Activated CD4-positive, alpha-beta T cell treated with anti-CD3 and anti-CD28 coated beads, Interleukin-2, Interleukin-6, amounts not matched to agents 100 ng/mL and 50 ng/mL, durations not matched to agents 16 hours and 8 hours (primary cell): Measurements from ENCODE around the gene MMD2.

Source experiments
- DNase-seq: peaks from one replicate; pipeline ENCODE4 v3.0.0-alpha.2; 2020

The MMD2 gene

GRCh38 chr7:4957847-4958476, 1.0 kb downstream of the MMD2 start:
- no peak for DNase-seq

- DNase-seq = peak; percentile 2
Observed at GRCh38 chr7:4951903-4952636, 6.9 kb downstream of the MMD2 start.

GRCh38 chr7:4951304-4951703, 7.7 kb downstream of the MMD2 start:
- DNase-seq = no peak

- no peak for DNase-seq
Observed at GRCh38 chr7:4948402-4948801, 10.6 kb downstream of the MMD2 start.

GRCh38 chr7:4945949-4946348, 13.0 kb downstream of the MMD2 start:
- DNase-seq = no peak

- no peak for DNase-seq
Observed at GRCh38 chr7:4944939-4945338, 14.0 kb downstream of the MMD2 start.

- DNase-seq = no peak
Observed at GRCh38 chr7:4943297-4943696, 15.7 kb downstream of the MMD2 start.

GRCh38 chr7:4939971-4940728, 18.8 kb downstream of the MMD2 start:
- no peak for DNase-seq

GRCh38 chr7:4937411-4937810, 21.6 kb downstream of the MMD2 start:
- no peak for DNase-seq

GRCh38 chr7:4934419-4935025, 24.5 kb downstream of the MMD2 start:
- no peak for DNase-seq

- no peak for DNase-seq
Observed at GRCh38 chr7:4931943-4932342, 27.0 kb downstream of the MMD2 start.

- no peak for DNase-seq
Observed at GRCh38 chr7:4929005-4929404, 30.0 kb downstream of the MMD2 start.

GRCh38 chr7:4928445-4928844, 30.5 kb downstream of the MMD2 start:
- DNase-seq = no peak

GRCh38 chr7:4919969-4920766, 38.8 kb downstream of the MMD2 start:
- DNase-seq = no peak

GRCh38 chr7:4916113-4916512, 42.9 kb downstream of the MMD2 start:
- no peak for DNase-seq

GRCh38 chr7:4911111-4911828, 47.7 kb downstream of the MMD2 start:
- no peak for DNase-seq

GRCh38 chr7:4906682-4907081, 52.3 kb downstream of the MMD2 start:
- DNase-seq = no peak

GRCh38 chr7:4905171-4905570, 53.8 kb downstream of the MMD2 start:
- no peak for DNase-seq

GRCh38 chr7:4904346-4904745, 54.6 kb downstream of the MMD2 start:
- no peak for DNase-seq

GRCh38 chr7:4895766-4896165, 63.2 kb downstream of the MMD2 start:
- DNase-seq = no peak

- no peak for DNase-seq
Observed at GRCh38 chr7:4894482-4894881, 64.5 kb downstream of the MMD2 start.

GRCh38 chr7:4893929-4894475, 65.0 kb downstream of the MMD2 start:
- DNase-seq = no peak
